PC-3 (cell line): ENCODE results near the gene SLAIN1.

Experiments
- EZH2 ChIP-seq: fragments of 300-600 bp; sonication (generic); IDR thresholded peaks from one replicate; pipeline ENCODE4 v1.6.1; 2017; ENCODE audit warnings: antibody characterized with exemption, mild to moderate bottlenecking, low read length; ENCODE audit not compliant: unreplicated experiment
- EZH2phosphoT487 ChIP-seq: fragments of 300-600 bp; sonication (generic); IDR thresholded peaks from 2 replicates; pipeline ENCODE4 v1.6.1; 2018; ENCODE audit warnings: mild to moderate bottlenecking, antibody characterized with exemption, low read length, borderline replicate concordance
- TF ChIP-seq, protein P1 (sequence below): fragments of 300-600 bp; sonication (generic); conservative IDR thresholded peaks from 2 replicates; pipeline ENCODE4 v1.5.1; 2017; ENCODE audit warnings: antibody characterized with exemption, low read depth, mild to moderate bottlenecking, low read length

DNA sequence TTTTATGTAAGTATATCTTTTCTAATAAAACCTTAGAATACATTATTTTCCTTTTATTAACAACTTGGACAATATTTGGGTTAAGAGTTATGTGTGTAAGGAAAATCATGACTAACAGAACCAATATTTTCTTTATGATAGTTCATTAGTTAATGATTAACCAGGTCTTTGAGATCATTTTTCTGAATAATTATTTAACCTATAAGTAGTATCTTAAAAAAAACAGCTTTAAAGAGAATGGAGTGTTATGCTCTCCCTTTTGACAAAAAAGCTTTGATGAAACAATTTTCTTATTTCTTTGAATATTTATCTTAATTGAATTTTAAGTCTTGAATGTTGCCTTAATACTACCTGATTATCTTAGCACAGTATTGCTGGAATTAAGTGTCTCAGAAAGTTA is 3.8 kb downstream of the SLAIN1 start:
- TF ChIP-seq, protein P1, sequence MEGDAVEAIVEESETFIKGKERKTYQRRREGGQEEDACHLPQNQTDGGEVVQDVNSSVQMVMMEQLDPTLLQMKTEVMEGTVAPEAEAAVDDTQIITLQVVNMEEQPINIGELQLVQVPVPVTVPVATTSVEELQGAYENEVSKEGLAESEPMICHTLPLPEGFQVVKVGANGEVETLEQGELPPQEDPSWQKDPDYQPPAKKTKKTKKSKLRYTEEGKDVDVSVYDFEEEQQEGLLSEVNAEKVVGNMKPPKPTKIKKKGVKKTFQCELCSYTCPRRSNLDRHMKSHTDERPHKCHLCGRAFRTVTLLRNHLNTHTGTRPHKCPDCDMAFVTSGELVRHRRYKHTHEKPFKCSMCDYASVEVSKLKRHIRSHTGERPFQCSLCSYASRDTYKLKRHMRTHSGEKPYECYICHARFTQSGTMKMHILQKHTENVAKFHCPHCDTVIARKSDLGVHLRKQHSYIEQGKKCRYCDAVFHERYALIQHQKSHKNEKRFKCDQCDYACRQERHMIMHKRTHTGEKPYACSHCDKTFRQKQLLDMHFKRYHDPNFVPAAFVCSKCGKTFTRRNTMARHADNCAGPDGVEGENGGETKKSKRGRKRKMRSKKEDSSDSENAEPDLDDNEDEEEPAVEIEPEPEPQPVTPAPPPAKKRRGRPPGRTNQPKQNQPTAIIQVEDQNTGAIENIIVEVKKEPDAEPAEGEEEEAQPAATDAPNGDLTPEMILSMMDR = no peak
- TF ChIP-seq EZH2 = no peak
- TF ChIP-seq EZH2phosphoT487 = no peak
